GM21526 (cell line): Measurements from ENCODE around the gene MIA2.

ENCODE experiments used
- ATAC-seq: cut with Tn5 transposase; IDR thresholded peaks from one replicate; pipeline ENCODE4 v1.9.1; 2021; ENCODE audit warnings: moderate library complexity; ENCODE audit not compliant: unreplicated experiment, low FRiP score

Gene MIA2

GRCh38 chr14:39376667-39377403, 143.1 kb downstream of the MIA2 start:
- no peak for ATAC-seq

DNA sequence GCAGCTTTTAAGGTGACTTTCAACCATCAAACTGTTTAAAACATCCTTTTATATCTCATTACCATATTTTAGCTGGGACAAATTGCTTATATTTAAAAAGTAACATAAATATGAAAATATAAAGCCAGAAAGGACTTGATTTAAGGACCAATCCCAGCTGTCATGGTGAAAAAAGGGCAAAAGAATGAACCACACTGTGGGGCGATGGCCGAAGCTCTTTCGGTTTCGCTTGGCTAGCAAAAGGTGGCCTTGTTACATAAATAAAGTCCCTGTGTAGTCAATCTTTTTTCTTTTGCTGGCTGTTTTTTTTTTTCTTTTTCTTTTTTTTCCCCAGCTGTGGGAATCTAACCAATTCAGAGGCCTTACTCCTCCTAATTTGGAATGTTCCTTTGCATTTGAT, 147.7 kb downstream of the MIA2 start:
- ATAC-seq: no peak

DNA sequence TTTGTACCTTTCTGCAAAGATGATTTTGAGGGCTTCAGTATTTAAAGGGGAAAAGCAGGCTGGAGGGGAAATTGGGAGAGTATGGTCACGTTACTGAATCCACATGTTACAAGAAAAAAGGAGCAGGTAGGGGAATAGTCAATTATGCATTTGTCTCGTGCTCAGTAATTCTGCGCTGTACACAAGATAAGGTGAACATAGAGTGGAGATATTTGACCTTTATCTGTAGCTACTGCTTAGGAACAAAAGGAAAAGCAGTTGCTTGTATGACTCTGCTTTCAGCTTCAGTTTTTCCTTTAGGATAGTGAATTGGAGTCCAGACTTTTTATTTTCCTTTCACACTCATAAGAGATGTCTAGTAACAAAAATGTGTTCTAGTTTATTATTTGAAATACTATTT, 148.7 kb downstream of the MIA2 start:
- ATAC-seq: no peak

- no peak for ATAC-seq
These were observed 149.4 kb downstream of the MIA2 start for GRCh38 chr14:39383026-39383660.

- no peak for ATAC-seq
These were observed 150.0 kb downstream of the MIA2 start for GRCh38 chr14:39383741-39384140.

GRCh38 chr14:39384177-39384576, 150.5 kb downstream of the MIA2 start:
- ATAC-seq: no peak

- ATAC-seq: no peak
These were observed 159.6 kb downstream of the MIA2 start for GRCh38 chr14:39393289-39393688.

DNA sequence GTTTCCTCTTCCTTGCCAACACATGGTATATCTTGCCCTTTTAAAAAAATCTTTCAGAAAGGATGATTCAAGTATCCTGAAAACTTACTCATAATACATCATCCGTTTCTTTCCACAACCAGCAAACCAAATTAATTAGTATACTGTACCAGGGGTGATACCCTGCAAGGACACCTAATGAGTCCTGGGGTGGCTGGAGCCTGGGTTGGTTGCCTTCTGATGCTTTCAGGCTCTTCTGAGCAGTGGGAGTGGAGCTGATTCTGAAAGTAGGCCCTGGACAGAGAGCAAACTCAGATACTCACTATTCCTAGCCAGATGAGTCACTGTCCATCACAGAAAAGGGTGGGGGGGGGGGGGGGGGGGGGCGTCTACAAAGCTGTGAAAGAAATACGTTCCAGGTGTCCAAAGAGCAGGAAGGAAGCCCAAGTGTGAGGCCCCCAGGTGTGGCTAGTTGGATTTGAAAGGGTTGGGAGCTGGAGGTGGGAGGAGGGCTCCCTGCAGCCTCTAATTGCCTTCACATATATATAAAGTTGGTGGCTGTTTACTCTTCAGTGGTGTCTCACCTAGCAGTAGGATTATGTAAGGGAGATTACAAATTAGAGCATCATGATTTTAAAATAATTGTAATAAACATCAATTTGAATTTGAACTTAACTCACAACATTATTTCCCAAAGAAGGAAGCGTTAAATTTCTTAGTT, 162.0 kb downstream of the MIA2 start:
- no peak for ATAC-seq

- ATAC-seq: no peak
These were observed 162.7 kb downstream of the MIA2 start for GRCh38 chr14:39396448-39396847.

DNA sequence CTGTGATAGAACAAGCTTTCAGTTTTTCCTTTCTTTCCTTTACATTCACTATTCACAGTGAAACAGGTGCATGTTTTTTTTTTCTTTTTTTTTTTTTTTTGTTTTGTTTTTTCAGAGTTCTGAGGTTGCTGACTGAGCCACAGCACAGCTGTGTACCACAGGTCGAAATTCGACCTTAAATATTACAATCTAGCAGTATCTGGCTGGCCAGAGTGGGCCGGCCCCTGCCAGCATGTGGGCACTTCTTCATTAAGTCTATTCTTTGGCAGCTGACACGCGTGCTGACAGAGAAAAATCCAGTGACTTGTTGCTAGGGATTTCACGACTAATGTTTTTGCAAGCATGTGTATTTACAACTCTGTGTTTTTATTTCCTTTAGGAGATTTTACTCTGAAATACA, 164.7 kb downstream of the MIA2 start:
- ATAC-seq: no peak

DNA sequence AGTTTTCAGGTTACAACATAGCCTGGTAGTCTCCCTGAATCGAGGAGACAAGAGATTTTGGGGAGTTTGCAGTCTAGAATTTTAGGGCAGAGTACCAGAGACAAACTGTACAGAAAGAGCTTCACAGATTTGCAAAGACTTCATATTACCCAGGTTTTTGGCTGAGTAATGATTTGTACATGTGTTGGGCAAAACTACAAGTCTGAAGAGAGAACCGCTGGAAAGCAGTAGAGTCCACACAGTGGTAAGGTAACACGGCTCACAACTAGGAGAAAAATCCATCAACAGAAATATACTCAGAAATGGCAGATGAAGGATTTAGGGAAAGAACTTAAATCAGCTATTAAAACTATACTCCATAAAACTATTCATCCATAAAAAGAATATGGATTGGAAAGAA, 172.8 kb downstream of the MIA2 start:
- no peak for ATAC-seq

DNA sequence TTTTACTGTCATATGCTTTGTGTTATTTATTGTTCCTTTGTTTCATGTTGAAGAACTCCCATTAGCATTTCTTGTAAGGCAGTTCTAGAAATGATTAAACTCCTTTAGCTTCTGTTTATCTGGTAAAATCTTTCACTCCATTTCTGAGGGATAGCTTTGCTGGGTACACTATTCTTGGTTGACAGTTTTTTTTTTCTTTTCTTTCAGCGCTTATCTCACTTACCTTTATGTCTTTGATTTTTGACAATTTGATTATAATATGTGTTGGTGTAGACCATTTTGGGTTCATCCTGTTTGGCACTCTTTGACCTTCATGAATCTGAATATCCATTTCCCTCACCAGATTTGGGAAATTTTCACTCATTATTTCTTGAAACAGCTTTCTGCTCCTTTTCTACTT, 182.4 kb downstream of the MIA2 start:
- no peak for ATAC-seq

- ATAC-seq: no peak
These were observed 183.3 kb downstream of the MIA2 start for GRCh38 chr14:39417014-39417413.

- no peak for ATAC-seq
These were observed 185.6 kb downstream of the MIA2 start for GRCh38 chr14:39419272-39419671.

- no peak for ATAC-seq
These were observed 188.5 kb downstream of the MIA2 start for GRCh38 chr14:39422243-39422642.

GRCh38 chr14:39423793-39424192, 190.1 kb downstream of the MIA2 start:
- no peak for ATAC-seq

GRCh38 chr14:39425947-39426346, 192.2 kb downstream of the MIA2 start:
- ATAC-seq: no peak

DNA sequence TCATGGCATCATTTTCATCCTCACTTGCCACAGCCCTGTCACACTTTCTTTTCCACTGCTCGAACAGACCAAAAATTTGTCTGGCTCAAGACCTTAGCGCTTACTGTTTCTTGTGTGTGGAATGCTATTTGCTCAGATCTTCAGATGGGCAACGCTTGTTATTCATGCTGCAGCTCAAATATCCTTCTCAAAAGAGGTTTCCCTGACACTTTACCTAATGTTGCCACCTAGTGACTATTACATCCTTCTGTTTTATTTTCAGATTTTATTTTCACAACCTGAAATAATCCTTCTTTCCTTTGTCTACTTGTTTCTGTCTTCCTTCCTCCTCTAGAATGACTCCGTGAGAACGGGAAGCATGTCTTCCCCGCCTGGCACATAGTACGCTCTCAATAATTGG, 192.9 kb downstream of the MIA2 start:
- no peak for ATAC-seq

- ATAC-seq: no peak
These were observed 194.4 kb downstream of the MIA2 start for GRCh38 chr14:39428118-39428517.

GRCh38 chr14:39430762-39431415, 197.2 kb downstream of the MIA2 start:
- peak; percentile 0 for ATAC-seq
